Endometrium (tissue), 2 donors: ENCODE measurements around the gene SDCBP2.

Experiments
- FAIRE-seq: peaks from 2 replicates; lab custom pipeline; 2012; peaks lifted over from hg19 to GRCh38; lab: Jason Lieb, UNC
- donor health status: control.
- donor health status: control.

The SDCBP2 gene

GRCh38 chr20:1272368-1273100, 56.4 kb downstream of the SDCBP2 start:
- FAIRE-seq = no peak

- FAIRE-seq = no peak
These were observed 59.1 kb downstream of the SDCBP2 start for GRCh38 chr20:1269850-1270249.

DNA sequence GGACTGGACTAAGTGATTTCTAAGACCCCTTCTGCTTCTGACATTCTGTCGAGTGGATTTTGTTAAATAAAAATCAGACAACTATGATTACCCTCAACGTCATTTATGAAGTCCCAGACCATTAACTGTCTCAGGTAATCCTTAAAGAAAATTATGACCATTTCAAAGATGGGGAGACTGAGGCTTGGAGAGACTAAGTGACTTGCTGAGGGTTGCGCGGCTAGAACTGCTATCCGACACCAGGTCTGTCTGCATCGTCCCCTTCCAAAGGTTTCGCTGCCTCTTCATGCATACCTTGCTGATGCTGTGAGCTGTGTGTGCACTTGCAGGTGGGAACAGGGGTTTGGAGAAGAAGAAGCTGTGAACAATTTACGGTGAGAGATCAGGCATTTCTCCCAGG, 59.7 kb downstream of the SDCBP2 start:
- no peak for FAIRE-seq

DNA sequence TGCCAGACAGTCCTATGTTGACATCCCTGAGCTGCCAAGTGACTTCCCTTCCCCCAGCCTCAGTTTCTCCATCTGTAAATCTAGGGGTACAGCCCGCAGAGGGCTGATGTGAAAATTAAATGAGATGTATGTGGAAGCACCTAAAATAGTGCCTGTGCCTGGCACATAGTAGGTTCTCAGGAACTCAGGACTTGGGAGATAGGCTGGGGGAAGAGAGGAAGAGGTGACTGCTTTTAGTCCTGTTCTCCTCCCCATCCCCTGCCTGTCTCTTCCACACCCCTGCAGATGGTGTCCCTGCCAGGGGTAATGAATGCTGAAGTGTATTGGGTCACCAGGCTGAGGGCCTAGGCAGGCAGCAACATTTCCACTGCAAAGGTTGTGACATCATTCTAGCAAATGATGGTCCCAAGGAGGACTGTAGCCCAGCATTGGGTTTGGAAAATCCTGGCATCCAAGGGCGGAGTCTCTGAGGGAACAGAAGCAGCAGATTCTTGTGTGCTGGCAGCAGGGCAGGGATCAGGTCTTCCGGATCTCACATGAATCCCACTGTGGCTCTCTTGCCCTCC, 61.0 kb downstream of the SDCBP2 start:
- no peak for FAIRE-seq

DNA sequence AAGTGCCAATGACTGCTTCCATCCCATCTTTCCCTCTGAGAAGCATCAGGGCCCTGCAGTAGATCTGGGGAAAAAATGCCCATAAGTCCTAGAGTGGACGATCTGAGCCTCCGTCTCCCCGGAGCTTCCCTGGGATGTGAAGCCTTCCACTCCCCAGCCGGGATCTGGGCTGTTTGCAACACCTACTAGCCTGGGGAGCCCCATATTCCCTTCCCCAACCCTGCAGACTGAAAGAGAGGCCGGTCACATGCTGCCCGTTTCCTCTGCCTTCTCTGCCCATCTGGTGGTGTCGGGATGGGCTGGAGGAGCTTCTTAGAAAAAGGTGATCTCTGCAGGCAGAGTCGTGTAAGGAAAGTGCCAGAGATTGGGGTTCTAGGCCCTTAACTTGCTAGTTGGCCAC, 61.8 kb downstream of the SDCBP2 start:
- FAIRE-seq = no peak

GRCh38 chr20:1266167-1266973, 62.6 kb downstream of the SDCBP2 start, which contains the start of gene SNPH:
TSS of gene SNPH (plus strand) at chr20:1266294. CDS start at chr20:1296240, 29,946 bp downstream.
- FAIRE-seq = no peak

GRCh38 chr20:1265916-1266166, 63.1 kb downstream of the SDCBP2 start:
- FAIRE-seq = no peak

DNA sequence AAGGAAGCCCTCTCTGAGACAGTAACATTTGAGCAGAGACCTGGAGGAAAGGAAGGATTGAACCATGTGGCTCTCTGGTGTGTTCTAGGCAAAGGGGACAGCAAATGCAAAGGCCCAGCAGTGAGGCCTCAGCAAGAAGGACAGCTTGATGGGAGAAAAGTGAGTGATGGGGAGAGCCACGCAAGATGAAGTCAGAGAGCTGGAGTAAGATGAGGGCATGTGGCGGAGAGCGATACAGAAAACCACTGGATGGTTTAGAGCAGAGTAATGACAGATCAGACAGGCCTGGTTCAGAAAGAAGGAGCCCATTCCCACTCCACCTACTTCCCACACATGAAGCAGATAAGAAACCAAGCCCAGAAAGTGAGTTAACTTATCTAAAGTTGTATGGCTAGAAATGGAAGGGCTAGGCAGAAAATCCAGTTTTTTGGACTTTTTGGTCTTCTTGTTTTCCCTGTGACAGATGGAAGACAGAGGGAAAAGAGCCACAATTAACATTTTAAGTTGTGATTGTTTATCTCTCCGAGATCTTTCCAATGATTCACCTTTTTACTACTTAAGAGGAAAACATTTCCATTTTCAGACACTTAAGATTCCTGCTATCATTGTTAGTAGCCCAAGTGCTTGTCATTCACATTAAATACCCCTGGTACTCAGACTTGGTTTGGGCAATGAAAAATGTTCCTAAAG, 63.6 kb downstream of the SDCBP2 start:
- FAIRE-seq = no peak

DNA sequence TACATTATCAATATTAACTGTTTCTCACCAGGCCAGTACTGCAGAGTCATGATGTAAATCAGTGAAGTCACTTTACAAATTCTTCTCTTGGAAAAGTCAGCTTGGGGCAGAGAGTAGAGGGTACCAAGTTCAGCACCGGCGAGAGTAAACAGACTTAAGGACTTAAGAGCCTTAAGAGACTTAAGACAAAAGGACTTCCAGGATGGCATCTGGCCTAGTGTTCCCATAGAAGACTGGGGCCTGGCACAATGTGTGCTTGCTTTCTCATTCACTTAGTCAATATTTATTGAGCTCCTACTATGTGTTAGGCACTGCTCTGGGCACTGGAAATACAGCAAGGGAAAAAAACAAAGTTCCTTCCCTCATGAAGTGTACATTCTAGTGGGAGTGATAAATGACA, 64.2 kb downstream of the SDCBP2 start:
- FAIRE-seq = no peak

DNA sequence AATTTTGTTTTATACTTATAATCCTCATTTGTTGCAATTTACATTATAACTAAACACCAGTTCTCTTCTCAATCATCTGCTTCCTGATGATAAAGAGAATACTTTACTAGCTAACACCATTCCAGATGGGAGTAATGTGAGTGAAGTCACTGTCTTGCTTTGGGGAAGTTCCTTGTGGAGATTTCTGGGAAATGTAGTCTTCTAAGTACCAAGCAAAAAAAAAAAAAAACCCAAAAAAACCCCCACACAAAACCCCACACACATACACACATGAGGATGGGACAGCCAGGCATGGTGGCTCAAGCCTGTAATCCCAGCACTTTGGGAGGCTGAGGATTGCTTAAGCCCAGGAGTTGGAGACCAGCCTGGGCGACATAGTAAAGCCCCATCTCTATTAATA, 65.1 kb downstream of the SDCBP2 start:
- FAIRE-seq = no peak
